Activated CD4-positive, alpha-beta T cell treated with anti-CD3 and anti-CD28 coated beads, Interleukin-10, Interleukin-2, amounts not matched to agents 100 ng/mL and 50 ng/mL, durations not matched to agents 16 hours and 8 hours (primary cell): ENCODE measurements around the gene DBF4B.
A peak's percentile ranks its signal among the peaks of the same experiment; 100 is the strongest.
"Not testable (repeated sequence)": the region's sequence is repeated elsewhere in the genome, so short reads cannot be mapped to it uniquely, and the experiment has no call there.

Source experiments
- DNase-seq: peaks from one replicate; pipeline ENCODE4 v3.0.0-alpha.2; 2020

The DBF4B gene

DNA sequence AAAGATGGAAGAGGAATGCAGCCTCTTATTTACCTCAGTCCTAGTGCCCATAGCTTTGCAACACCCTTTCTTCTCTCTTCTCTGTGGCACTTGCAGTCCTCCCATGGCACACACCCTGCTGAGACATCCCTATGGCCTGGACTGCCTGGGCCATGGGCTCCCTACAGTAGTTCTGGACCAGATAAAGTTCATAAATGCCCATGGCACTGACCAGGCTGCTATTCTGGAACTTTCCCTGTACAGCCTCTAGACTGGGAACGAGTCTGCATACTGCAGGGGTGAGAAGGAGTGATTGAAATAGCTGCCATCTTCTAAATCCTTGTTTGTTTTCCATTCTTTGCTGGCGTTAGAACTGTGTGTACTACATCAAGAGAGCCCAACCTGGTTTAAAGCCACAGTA is 25.8 kb downstream of the DBF4B start:
- no peak for DNase-seq

DNA sequence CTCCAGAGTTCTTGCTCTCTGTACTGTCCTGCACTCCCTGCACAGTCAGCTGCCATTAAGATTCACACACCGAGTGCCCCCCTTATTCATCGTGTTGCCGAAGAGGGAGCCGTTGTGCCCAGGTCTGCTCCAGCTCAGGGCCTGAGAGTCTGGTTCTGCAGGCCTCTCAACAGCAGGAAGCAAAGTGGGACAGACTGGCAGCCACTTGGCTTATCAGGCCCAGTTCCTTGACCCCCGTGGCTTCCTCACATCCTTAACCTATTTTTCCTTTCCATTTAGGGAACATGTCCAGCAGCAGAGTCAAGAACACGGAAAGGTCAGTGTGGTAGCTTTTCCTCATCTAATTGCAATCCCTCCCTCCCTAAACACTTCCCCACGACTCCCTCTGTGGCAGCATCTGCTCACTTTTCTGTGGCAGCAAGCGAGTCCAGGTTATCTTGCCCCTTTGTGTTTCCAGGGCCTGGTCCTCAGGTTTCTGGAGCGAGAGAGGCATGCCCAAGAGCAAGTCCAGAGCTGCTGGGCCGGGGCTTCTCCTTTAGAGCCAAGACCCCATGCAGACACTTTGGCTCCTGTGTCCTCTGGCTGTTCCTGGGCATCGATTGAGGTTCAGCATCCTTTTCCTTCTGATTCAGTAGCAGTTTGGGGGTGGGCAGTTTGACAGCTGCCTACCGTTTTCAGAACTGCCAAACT is 28.2 kb downstream of the DBF4B start:
- DNase-seq: no peak

GRCh38 chr17:44738214-44738906 is 29.9 kb downstream of the DBF4B start:
- DNase-seq: peak; percentile 11

DNA sequence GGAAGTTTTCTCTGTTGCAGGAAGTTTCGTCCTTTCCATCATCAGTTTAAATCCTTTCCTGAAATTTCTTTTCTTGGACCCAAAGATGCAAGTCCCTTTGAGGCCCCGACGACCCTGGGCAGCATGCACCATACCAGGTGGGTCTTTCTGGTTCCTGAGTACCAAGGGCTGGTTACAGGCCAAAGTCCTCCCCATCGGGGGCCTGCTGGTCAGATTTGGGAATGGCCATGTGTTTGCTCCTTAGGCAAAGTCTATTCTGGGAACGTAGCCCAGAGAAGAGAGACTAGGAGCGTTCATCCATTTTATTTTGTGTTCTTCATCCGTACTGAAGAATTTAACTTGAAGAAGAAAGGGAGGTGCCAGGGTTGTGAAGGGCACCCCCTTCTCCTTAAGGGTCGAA is 32.9 kb downstream of the DBF4B start:
- DNase-seq: no peak

DNA sequence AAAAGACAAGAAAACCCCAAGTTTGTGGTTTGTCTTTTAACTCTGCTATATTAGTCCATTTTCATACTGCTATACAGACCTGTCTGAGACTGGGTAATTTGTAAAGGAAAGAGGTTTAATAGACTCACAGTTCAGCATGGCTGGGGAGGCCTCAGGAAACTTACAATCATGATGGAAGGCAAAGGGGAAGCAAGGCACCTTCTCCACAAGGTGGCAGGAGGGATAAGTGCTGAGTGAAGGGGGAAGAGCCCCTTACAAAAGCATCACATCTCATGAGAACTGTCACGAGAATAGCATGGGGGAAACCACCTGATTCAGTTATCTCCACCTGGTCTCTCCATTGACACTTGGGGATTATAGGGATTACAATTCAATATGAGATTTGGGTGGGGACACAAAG is 36.8 kb downstream of the DBF4B start:
- DNase-seq: no peak

GRCh38 chr17:44745738-44746137 is 37.3 kb downstream of the DBF4B start:
- not testable (repeated sequence) for DNase-seq

DNA sequence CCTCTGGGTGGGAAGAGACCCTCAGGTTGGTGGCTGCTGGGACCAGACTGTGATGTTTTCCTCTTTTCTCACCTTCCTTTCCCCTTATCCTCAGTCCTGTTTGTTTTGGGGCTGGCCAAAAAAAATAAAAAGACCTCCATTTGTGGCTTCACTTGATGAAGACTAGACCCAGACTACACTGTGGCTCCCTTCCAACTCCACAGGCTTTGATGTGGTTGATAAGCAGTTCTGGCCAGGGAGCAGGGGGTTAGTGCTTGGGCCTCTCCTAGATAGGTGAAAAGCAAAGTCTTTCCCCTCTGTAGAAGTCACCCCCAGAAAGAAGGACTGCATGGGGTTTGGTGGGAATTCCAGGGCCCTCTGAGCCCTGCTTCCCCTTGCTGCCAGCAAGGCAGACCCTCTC is 39.1 kb downstream of the DBF4B start:
- no peak for DNase-seq

- no peak for DNase-seq
These were observed 40.9 kb downstream of the DBF4B start for GRCh38 chr17:44749076-44749979.

- no peak for DNase-seq
These were observed 41.5 kb downstream of the DBF4B start for GRCh38 chr17:44749980-44750318.

DNA sequence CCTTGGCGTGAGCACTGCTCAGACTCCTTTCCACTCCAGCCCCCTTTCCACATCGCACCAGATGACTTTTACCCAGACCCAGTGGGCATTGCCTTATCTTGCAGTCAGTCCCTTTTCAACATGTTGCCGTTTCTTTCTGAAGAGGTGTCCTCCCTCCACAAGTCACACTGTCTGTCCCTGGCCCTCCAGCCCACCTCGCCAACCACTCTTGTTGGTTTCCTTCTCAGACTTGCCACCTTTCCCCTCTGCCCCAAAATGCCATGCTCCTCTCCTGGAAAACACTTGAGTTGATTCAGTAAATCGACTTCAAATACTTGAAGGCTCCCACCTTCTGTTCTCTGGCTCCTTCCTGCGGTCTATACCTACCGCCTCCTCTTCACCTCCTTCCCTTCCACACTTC is 42.9 kb downstream of the DBF4B start:
- no peak for DNase-seq

- no peak for DNase-seq
These were observed 43.3 kb downstream of the DBF4B start for GRCh38 chr17:44751806-44752205.

- DNase-seq: no peak
These were observed 44.7 kb downstream of the DBF4B start for GRCh38 chr17:44752953-44753861.

DNA sequence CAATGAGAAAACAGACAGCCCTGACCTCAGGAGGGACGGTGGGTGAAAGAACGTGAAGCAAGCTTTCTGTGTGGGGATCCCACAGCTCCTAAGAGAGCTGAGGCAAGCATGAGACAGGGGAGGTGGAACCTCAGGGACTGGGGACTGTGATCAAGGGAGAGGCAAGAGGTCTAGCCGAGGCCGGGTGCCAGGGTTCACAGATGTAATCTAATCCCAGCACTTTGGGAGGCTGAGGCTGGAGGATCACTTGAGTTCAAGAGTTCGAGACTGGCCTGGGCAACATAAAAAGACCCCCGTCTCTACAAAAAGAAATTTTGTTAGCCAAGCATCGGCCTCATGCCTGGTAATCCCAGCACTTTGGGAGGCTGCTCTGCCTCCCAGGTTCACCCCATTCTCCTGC is 45.8 kb downstream of the DBF4B start:
- no peak for DNase-seq

DNA sequence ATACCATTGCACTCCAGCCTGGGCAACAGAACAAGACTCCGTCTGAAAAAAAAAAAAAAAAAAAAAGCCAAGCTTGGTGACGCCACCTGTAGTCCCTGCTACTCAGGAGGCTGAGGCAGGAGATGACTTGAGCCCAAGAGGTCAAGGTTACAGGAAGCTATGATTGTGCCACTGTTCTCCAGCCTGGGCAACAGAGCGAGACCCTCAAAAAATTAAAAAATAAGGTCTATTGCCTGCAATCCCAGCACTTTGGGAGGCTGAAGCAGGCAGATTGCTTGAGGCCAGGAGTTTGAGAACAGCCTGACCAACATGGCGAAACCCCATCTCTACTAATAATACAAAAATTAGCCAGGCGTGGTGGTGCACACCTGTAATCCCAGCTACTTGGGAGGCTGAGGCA is 46.7 kb downstream of the DBF4B start:
- not testable (repeated sequence) for DNase-seq

GRCh38 chr17:44757045-44757917 is 48.8 kb downstream of the DBF4B start:
- no peak for DNase-seq

DNA sequence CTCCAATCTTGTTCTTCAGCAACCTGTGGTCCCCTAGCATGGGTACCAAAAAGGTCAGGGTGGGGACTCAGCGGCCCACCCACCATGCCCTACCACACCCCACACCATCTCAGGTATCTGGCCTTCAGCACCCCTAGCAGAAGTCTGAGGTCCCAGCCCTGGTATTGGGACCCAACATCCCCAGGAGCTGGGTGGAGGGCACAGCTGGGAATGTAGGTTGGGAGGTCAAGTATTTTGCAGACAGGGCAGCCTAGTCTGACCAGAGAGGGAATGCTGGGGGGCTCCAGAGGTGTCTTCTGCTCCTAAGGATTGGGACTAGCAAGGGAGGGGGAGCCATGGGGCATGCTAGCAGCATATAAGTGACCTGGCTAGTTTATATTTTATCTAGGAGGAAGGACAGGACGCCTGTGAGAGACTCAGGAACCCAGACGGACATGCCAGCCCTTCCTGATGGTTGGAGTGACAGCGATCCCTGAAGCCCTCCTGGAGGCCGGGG is 49.5 kb downstream of the DBF4B start:
- DNase-seq: no peak

DNA sequence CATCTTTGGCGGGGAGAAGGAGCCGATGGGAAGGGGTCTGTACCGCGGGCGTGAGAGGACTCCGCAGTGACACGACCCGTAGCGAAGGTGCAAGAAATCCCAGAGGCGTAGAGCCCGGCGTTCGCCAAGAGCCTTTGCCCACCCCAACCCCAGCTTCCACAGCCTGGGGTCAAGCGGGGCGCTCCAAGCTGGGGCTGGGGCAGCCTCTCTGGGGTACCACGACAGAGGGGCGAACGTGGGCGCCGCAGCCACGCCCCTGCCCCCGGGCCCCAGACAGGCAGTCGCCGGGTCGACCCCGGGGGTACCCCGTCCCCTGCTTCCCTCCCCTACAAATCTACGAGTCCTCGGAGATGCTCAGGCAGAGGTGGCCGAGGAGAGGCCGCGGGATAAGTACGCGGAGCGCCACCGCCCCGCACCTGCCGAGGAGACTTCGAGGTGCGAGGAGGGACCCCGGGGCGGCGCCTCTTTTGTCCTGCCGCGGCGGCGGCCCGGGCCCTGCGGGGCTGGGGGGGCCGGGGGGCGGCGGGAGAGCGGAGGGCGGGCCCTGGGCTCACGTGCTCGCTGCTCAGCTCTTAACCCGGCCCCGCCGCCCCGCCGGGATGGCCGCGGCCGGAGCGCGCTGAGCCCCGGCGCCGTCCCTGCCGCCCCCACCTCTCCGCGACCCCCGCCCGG is 50.1 kb downstream of the DBF4B start, which contains the start of gene ADAM11:
ADAM11 (plus strand) TSS at position 575 of the 672 bp plus-strand sequence. CDS start 212 bp downstream, outside the sequence.
- DNase-seq: no peak

- DNase-seq: no peak
These were observed 50.8 kb downstream of the DBF4B start for GRCh38 chr17:44759086-44759915.

- no peak for DNase-seq
These were observed 51.4 kb downstream of the DBF4B start for GRCh38 chr17:44759916-44760243.
